RCC 7860 (cell line): ENCODE results near the gene RAB7A.

Source experiments
- DNase-seq: peaks from one replicate; pipeline ENCODE4 v3.0.0-alpha.2; 2015; ENCODE audit warnings: low spot score
- FAIRE-seq: peaks from 2 replicates; lab custom pipeline; 2012; peaks lifted over from hg19 to GRCh38; lab: Jason Lieb, UNC

Gene RAB7A

GRCh38 chr3:128846486-128846891 lies 120.5 kb downstream of the RAB7A start:
- no peak for DNase-seq
- no peak for FAIRE-seq

DNA sequence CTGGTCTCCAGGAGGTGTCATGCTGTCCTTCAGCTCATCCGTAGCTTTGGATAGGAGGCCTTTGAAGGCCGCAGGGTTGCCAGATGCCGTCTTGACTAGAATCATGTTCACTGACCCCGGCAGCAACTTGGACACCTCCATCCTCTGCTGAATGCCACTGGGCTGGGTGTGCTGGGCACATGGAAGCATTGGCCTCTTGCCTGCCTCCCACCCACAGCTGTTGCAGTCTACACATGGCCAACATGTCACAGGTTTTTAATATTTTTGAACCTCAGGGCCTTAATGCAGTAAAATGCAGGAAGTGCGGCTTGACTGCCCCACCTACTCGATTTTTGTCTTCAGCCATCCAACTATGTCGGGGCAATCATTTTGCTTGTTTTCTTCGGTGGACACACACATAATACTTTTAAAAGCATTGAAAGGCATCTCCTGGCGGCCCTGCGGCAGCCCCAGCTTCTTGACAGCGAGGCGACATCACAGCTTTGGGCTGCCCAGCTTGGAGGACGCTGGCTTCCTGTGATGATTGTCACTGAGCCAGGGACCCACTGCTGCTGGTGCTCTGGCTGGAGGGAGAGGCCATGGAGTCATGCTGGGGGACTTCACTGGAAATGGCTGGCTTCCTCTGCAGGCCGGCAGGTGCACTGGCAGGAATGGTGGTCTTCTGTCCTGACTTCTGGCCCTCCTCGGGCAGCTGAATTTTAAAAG lies 121.8 kb downstream of the RAB7A start:
- DNase-seq (no peak), FAIRE-seq (no peak)

DNA sequence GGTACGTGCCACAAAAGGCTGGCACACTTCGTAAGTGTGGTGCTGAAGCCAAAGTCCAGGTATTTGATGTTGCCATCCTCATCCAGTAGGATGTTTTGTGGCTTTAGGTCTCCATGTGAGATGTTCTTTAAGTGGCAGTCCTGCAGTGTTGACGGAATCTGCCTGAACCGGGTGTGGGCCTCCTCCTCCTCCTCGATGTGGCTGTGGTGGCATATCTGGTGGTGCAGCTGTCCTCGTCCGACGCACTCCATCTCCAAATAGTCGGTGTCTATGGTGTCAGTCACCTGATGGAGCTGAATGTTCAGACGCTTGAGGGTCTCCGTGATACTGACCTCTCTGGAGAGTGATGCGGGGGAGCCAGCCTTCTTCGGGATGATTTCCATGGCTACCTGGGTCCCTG lies 123.0 kb downstream of the RAB7A start:
- DNase-seq: no peak
- no peak for FAIRE-seq

GRCh38 chr3:128849911-128850455 lies 124.0 kb downstream of the RAB7A start:
- DNase-seq (peak; percentile 13), FAIRE-seq (no peak)

- FAIRE-seq (no peak), DNase-seq (no peak)
Observed at GRCh38 chr3:128850544-128850943, 124.6 kb downstream of the RAB7A start.

- FAIRE-seq: no peak
- DNase-seq: no peak
Observed at GRCh38 chr3:128851601-128852000, 125.6 kb downstream of the RAB7A start.

- FAIRE-seq (no peak), DNase-seq (no peak)
Observed at GRCh38 chr3:128853826-128854225, 127.8 kb downstream of the RAB7A start.

- no peak for DNase-seq
- no peak for FAIRE-seq
Observed at GRCh38 chr3:128854475-128854874, 128.5 kb downstream of the RAB7A start.

DNA sequence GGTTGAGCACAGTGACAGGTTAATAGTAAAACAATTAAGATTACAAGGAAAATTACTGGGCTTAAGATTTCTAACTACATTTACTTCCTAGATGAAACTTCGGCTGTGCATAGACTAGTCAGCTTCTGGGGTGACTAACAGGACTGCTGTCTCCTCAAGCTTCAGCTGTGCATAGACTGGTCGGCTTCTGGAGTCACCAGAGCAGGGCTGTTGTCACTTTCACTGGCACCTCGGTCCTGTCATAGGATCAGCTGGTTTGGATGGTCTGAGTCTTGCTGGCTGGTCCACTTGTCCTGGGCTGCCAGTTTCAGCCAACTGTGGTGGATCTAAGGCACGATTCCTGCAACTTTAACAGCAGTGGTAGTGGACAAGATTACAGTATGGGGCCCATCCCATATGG lies 129.6 kb downstream of the RAB7A start:
- no peak for DNase-seq
- FAIRE-seq: no peak

DNA sequence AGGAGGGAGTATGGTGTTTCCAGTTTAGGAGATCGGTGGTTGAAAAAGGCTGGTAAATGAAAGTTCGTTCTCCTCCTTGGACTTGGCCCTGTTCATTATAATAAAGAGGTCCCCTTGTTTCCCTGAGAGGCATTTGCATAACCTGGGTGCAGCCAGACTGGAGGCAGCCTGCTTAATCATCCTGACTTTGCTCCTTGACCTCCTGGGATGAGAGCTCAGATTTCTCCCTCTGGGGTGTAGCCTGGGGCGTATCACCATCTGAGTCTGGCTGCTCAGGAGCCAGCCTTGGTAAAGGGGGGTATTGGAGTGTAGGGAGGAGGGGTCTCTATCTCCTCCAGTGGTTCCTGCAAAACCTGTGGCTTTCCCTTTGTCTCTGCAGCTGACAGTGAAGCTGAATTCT lies 132.2 kb downstream of the RAB7A start:
- no peak for DNase-seq
- no peak for FAIRE-seq

- no peak for FAIRE-seq
- DNase-seq: no peak
Observed at GRCh38 chr3:128859630-128860029, 133.6 kb downstream of the RAB7A start.

GRCh38 chr3:128861491-128861890 lies 135.5 kb downstream of the RAB7A start:
- no peak for FAIRE-seq
- DNase-seq: no peak

DNA sequence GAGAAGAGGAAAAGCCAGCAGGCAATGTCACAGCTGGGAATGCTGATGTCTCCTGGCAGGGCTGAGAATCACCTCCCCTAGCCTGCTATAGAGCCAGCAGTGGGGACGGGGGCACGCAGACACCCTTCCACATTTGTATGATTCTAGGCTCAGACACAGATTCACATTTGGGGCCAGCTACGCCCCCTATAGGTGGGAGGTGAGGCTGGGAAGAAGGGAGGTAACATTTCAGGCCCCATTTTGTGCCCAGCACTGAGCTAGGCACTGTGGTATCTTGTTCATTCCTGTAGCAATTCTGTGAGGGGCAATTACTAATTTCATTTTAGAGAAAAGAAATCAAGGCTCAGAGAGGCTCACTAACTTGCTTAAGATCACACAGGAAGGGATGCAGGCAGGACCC lies 137.6 kb downstream of the RAB7A start:
- FAIRE-seq: no peak
- no peak for DNase-seq
